A549 (cell line): Measurements from ENCODE around the gene RXFP1.

Experiments used
- CTCF ChIP-seq: fragments of >200 bp; sonication (Bioruptor Twin); formaldehyde crosslinking; IDR thresholded peaks from 3 replicates; pipeline ENCODE4 v1.5.1; 2016
- EP300 ChIP-seq, 2 experiments: fragments of >200 bp; sonication (Bioruptor Twin); formaldehyde crosslinking; IDR thresholded peaks; 2 replicates in 1 of 2; 3 replicates in 1 of 2; pipeline ENCODE4 v1.6.1; 2016 to 2017
- JUN ChIP-seq, 2 experiments: fragments of >200 bp; sonication (Bioruptor Twin); formaldehyde crosslinking; IDR thresholded peaks; 2 replicates in 1 of 2; 3 replicates in 1 of 2; pipeline ENCODE4 v1.6.1; 2016 to 2017
- NPAS2 ChIP-seq: fragments of 250-450 bp; sonication (Bioruptor Pico); IDR thresholded peaks from 2 replicates; pipeline ENCODE4 v1.8.0; 2022; ENCODE audit warnings: mild to moderate bottlenecking, moderate library complexity, borderline replicate concordance
- RAD21 ChIP-seq, 2 experiments: fragments of >200 bp in 1 of 2; sonication (Bioruptor Twin) in 1 of 2; formaldehyde crosslinking in 1 of 2; IDR thresholded peaks in 1 of 2; conservative IDR thresholded peaks in 1 of 2; 2 replicates in 1 of 2; 3 replicates in 1 of 2; pipeline ENCODE4 v1.6.1; 2012 to 2018; ENCODE audit warnings: inconsistent platforms in 1 of 2
- SMC3 ChIP-seq: fragments of >200 bp; sonication (Bioruptor Twin); formaldehyde crosslinking; IDR thresholded peaks from 3 replicates; pipeline ENCODE4 v1.6.1; 2018; ENCODE audit warnings: inconsistent platforms
- SREBF2 ChIP-seq: fragments of 450-650 bp; IDR thresholded peaks from 2 replicates; pipeline ENCODE4 v1.6.1; 2014; ENCODE audit warnings: mild to moderate bottlenecking, moderate library complexity

DNA sequence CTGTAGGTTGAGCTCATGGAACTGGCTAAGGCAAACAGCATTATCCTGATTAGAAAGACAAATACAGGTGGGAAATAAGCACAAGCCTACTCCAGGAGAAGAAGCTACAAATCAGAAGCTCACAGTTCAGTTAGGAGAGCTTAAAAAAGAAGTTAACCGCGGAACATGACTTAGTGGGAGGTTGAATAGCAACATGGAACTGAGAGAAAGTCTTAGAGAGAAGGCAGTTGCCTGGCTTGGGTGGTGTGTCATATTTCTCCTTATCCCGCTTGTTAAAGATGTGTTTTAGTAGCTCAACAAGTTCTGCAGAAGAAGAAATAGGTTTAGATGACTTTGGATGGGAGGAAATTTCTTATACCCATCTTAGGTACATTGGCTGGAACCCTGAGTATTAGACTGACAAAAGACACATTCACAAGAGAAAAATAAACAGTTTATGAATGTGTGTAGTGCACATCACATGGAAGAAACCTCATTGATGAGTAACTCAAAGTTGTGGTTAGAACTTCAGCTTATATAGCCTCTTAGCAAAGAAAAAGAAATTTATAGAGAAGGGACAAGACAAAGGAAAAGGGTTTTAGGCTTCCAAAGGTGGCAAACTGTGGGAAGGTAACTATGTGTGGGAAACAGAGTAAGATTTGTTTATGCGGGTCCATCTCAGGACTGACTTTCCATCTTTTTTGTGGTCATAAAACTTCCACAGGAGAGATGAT, 37.4 kb upstream of the RXFP1 start:
- TF ChIP-seq EP300 (IDR thresholded peaks at IDR 0.05) (no peak), CTCF (no peak), NPAS2 (no peak), JUN (IDR thresholded peaks at IDR 0.05) (no peak), RAD21 (conservative IDR thresholded peaks at IDR 0.05 in 1 of 2, IDR thresholded peaks at IDR 0.05 in 1 of 2) (no peak), SREBF2 (no peak), SMC3 (no peak)
